OCI-LY7 (cell line): ENCODE data around the gene KCNA2. TPM values are rescaled to one million over a fixed set of nuclear protein-coding genes. Genes with fewer than 3 reads are reported as not detected.

Experiments used
- BruUV-seq: library from RNA; stranded (reverse); fragments of 400-500 nt; replicated peaks from 2 replicates; lab custom pipeline; 2021; lab: Mats Ljungman, UMichigan
- CTCF ChIA-PET: fragments of 300-600 bp; sonication (Branson Sonifier 250); formaldehyde crosslinking; loops from one replicate; lab custom pipeline; 2022; ENCODE audit warnings: antibody characterized with exemption; ENCODE audit not compliant: unreplicated experiment; lab: Charles Lee
- POLR2A ChIA-PET: fragments of 300-600 bp; sonication (Branson Sonifier 250); formaldehyde crosslinking; loops from one replicate; lab custom pipeline; 2022; ENCODE audit warnings: antibody characterized with exemption; lab: Charles Lee
- DNase-seq: peaks from one replicate; pipeline ENCODE4 v3.0.0-alpha.2; 2015; ENCODE audit warnings: low spot score
- H2AFZ ChIP-seq: fragments of 200-600 bp; sonication (generic), shearing (Covaris generic); 2 replicates; pipeline ENCODE4 v1.6.1; 2014; ENCODE audit warnings: mild to moderate bottlenecking, antibody characterized with exemption, low read length, moderate library complexity
- H3K27ac ChIP-seq: fragments of 200-600 bp; sonication (generic); 2 replicates; pipeline ENCODE4 v1.5.1; 2014; ENCODE audit warnings: mixed run types, low read depth, mild to moderate bottlenecking, moderate library complexity, low read length, inconsistent platforms; ENCODE audit not compliant: poor library complexity, severe bottlenecking
- H3K36me3 ChIP-seq: fragments of 200-600 bp; sonication (generic); 2 replicates; pipeline ENCODE4 v1.6.1; 2014; ENCODE audit warnings: mild to moderate bottlenecking, antibody characterized with exemption, low read length, moderate library complexity, mixed read lengths; ENCODE audit not compliant: insufficient read depth
- H3K4me1 ChIP-seq: fragments of 200-600 bp; sonication (generic); 2 replicates; pipeline ENCODE4 v1.5.1; 2014; ENCODE audit warnings: mild to moderate bottlenecking, low read length; ENCODE audit not compliant: insufficient read depth, poor library complexity, severe bottlenecking
- H3K4me2 ChIP-seq: fragments of 200-600 bp; sonication (generic); 2 replicates; pipeline ENCODE4 v1.6.1; 2014; ENCODE audit warnings: mild to moderate bottlenecking, low read length
- H3K4me3 ChIP-seq: fragments of 200-600 bp; sonication (generic); 2 replicates; pipeline ENCODE4 v1.5.1; 2014; ENCODE audit warnings: mild to moderate bottlenecking, low read depth, low read length; ENCODE audit not compliant: poor library complexity, severe bottlenecking
- H3K79me2 ChIP-seq: fragments of 200-600 bp; sonication (generic); 2 replicates; pipeline ENCODE4 v1.6.1; 2016; ENCODE audit warnings: low read depth, mild to moderate bottlenecking, low read length, moderate library complexity, mixed read lengths; ENCODE audit not compliant: insufficient read depth
- H3K9me2 ChIP-seq: fragments of 200-600 bp; sonication (generic); 2 replicates; pipeline ENCODE4 v1.6.1; 2016; ENCODE audit warnings: mild to moderate bottlenecking, low read length, mixed read lengths; ENCODE audit not compliant: insufficient read depth
- H3K9me3 ChIP-seq: fragments of 200-600 bp; sonication (generic); 2 replicates; pipeline ENCODE4 v1.6.1; 2014; ENCODE audit warnings: mild to moderate bottlenecking, mixed run types, low read length, mixed read lengths
- H4K20me1 ChIP-seq: fragments of 200-600 bp; sonication (generic); 2 replicates; pipeline ENCODE4 v1.6.1; 2014; ENCODE audit warnings: mild to moderate bottlenecking, antibody characterized with exemption, low read length, moderate library complexity, mixed read lengths; ENCODE audit not compliant: insufficient read depth
- CTCF ChIP-seq: fragments of 200-600 bp; sonication (generic); conservative IDR thresholded peaks from 2 replicates; pipeline ENCODE4 v1.5.1; 2014; ENCODE audit warnings: mild to moderate bottlenecking, antibody characterized with exemption, low read length, moderate library complexity, mixed read lengths
- EZH2phosphoT487 ChIP-seq: fragments of 200-600 bp; sonication (generic); IDR thresholded peaks from 2 replicates; pipeline ENCODE4 v1.6.1; 2018; ENCODE audit warnings: low read depth, borderline replicate concordance, mild to moderate bottlenecking, mixed run types, antibody characterized with exemption, low read length, moderate library complexity, mixed read lengths
- intact Hi-C: fragments of 100-400 bp; cut with micrococcal nuclease; formaldehyde crosslinking; loops from one replicate; pipeline ENCODE4 v1.10.0; 2022; ENCODE audit not compliant: unreplicated experiment
- total RNA-seq, 2 experiments: library from RNA; depleted of rRNA in 1 of 2; stranded (reverse); fragments of >200 nt in 1 of 2; shearing (Covaris generic) in 1 of 2; gene quantifications; 2 replicates each; pipeline ENCODE4 v1.2.3, GENCODE V29; 2014 to 2022

The KCNA2 gene
- total RNA-seq, 2 experiments from 2014 or later = 0.22 to 2.3 TPM

- no peak overlapping the region for H3K4me3 ChIP-seq
- TF ChIP-seq EZH2phosphoT487 = no peak
- TF ChIP-seq CTCF = no peak
- H3K4me1 ChIP-seq = peaks cover 8% of the 10 kb centered on the region
- H3K79me2 ChIP-seq = no peaks in the 10 kb centered on the region
- no peak overlapping the region for H2AFZ ChIP-seq
- no peak overlapping the region for H3K4me2 ChIP-seq
- POLR2A ChIA-PET = no interaction called here
- CTCF ChIA-PET = interaction anchor here (0.6 kb wide), 1 partner anchor 88 kb away, joined by 9 read pairs; no protein-coding TSS in a partner anchor
- H3K9me3 ChIP-seq = no peaks in the 10 kb centered on the region
- BruUV-seq = no TSS peak
- H4K20me1 ChIP-seq = no peaks in the 10 kb centered on the region
- no peak overlapping the region for H3K27ac ChIP-seq
- no peaks in the 10 kb centered on the region for H3K9me2 ChIP-seq
- DNase-seq = no peak
- H3K36me3 ChIP-seq = no peaks in the 10 kb centered on the region
- intact Hi-C loops = loop anchor here (10.0 kb wide), 1 partner anchor 383 kb away; no protein-coding TSS in a partner anchor
Observed at GRCh38 chr1:110612060-110612745, 6.0 kb upstream of the KCNA2 start.

- POLR2A ChIA-PET = no interaction called here
- no peak overlapping the region for H3K4me3 ChIP-seq
- no peaks in the 10 kb centered on the region for H3K9me2 ChIP-seq
- H3K36me3 ChIP-seq = no peaks in the 10 kb centered on the region
- TF ChIP-seq CTCF = no peak
- no peak for TF ChIP-seq EZH2phosphoT487
- peaks cover 3% of the 10 kb centered on the region for H3K4me1 ChIP-seq
- H3K27ac ChIP-seq = no peak overlapping the region
- no peak overlapping the region for H3K4me2 ChIP-seq
- no peaks in the 10 kb centered on the region for H3K79me2 ChIP-seq
- intact Hi-C loops = loop anchor here (10.0 kb wide), 1 partner anchor 384 kb away; no protein-coding TSS in a partner anchor
- no peaks in the 10 kb centered on the region for H3K9me3 ChIP-seq
- H2AFZ ChIP-seq = no peak overlapping the region
- no TSS peak for BruUV-seq
- CTCF ChIA-PET = no interaction called here
- H4K20me1 ChIP-seq = no peaks in the 10 kb centered on the region
- no peak for DNase-seq
Observed at GRCh38 chr1:110610696-110611286, 4.6 kb upstream of the KCNA2 start.

GRCh38 chr1:110610084-110610483, 3.9 kb upstream of the KCNA2 start:
- H3K4me2 ChIP-seq = no peak overlapping the region
- H4K20me1 ChIP-seq = no peaks in the 10 kb centered on the region
- H3K79me2 ChIP-seq = no peaks in the 10 kb centered on the region
- DNase-seq = no peak
- H3K36me3 ChIP-seq = no peaks in the 10 kb centered on the region
- H3K4me3 ChIP-seq = no peak overlapping the region
- ChIA-PET POLR2A (no interaction called here), CTCF (no interaction called here)
- no TSS peak for BruUV-seq
- no peak for TF ChIP-seq EZH2phosphoT487
- no peak for TF ChIP-seq CTCF
- intact Hi-C loops = loop anchor here (10.0 kb wide), 1 partner anchor 385 kb away; no protein-coding TSS in a partner anchor
- H3K27ac ChIP-seq = no peak overlapping the region
- no peaks in the 10 kb centered on the region for H3K9me2 ChIP-seq
- no peaks in the 10 kb centered on the region for H3K4me1 ChIP-seq
- H3K9me3 ChIP-seq = no peaks in the 10 kb centered on the region
- no peak overlapping the region for H2AFZ ChIP-seq
